GM18858 (cell line): Measurements from ENCODE around the gene PROZ.
"Not testable (repeated sequence)": the region's sequence is repeated elsewhere in the genome, so short reads cannot be mapped to it uniquely, and the experiment has no call there.

Source experiments
- ATAC-seq: cut with Tn5 transposase; IDR thresholded peaks from one replicate; pipeline ENCODE4 v1.9.1; 2021; ENCODE audit not compliant: unreplicated experiment

PROZ gene

GRCh38 chr13:113153810-113154748 is 4.4 kb upstream of the PROZ start:
- no peak for ATAC-seq

- no peak for ATAC-seq
These were observed 3.2 kb upstream of the PROZ start for GRCh38 chr13:113155201-113155600.

GRCh38 chr13:113155982-113156655 is 2.3 kb upstream of the PROZ start:
- ATAC-seq = no peak

- ATAC-seq = no peak
These were observed 1.1 kb upstream of the PROZ start for GRCh38 chr13:113157206-113157928.

GRCh38 chr13:113158946-113159345 is 498 bp downstream of the PROZ start:
- ATAC-seq = no peak

- ATAC-seq = no peak
These were observed 1.3 kb downstream of the PROZ start for GRCh38 chr13:113159701-113160100.

GRCh38 chr13:113160983-113161382 is 2.5 kb downstream of the PROZ start:
- no peak for ATAC-seq

- ATAC-seq = no peak
These were observed 3.0 kb downstream of the PROZ start for GRCh38 chr13:113161433-113161832.

- not testable (repeated sequence) for ATAC-seq
These were observed 3.5 kb downstream of the PROZ start for GRCh38 chr13:113161975-113162374.

- ATAC-seq = no peak
These were observed 4.6 kb downstream of the PROZ start for GRCh38 chr13:113162783-113163685.

- no peak for ATAC-seq
These were observed 6.0 kb downstream of the PROZ start for GRCh38 chr13:113164492-113164891.

GRCh38 chr13:113166266-113166665 is 7.8 kb downstream of the PROZ start:
- ATAC-seq = no peak

- ATAC-seq = no peak
These were observed 8.2 kb downstream of the PROZ start for GRCh38 chr13:113166681-113167080.

- ATAC-seq = no peak
These were observed 8.7 kb downstream of the PROZ start for GRCh38 chr13:113167155-113167554.

GRCh38 chr13:113167575-113167974 is 9.1 kb downstream of the PROZ start:
- ATAC-seq = no peak

- no peak for ATAC-seq
These were observed 9.8 kb downstream of the PROZ start for GRCh38 chr13:113168211-113168610.

- no peak for ATAC-seq
These were observed 11.1 kb downstream of the PROZ start for GRCh38 chr13:113169277-113170272.

GRCh38 chr13:113170511-113170910 is 12.1 kb downstream of the PROZ start:
- ATAC-seq = no peak
